SK-N-SH treated with all-trans-retinoic acid at 6 μM for 48 hours (cell line): Measurements from ENCODE around the gene LBX1.

Experiments
- ATAC-seq: fragments of 200-7000 bp; cut with Tn5 transposase; 3 replicates; pipeline ENCODE4 v1.9.1; 2020; ENCODE audit warnings: mild to moderate bottlenecking, moderate library complexity
- ARNTL ChIP-seq: fragments of 450-650 bp; formaldehyde crosslinking; IDR thresholded peaks from 2 replicates; pipeline ENCODE4 v1.5.0; 2020; ENCODE audit warnings: low read depth, mild to moderate bottlenecking, moderate library complexity, borderline replicate concordance
- ESRRG ChIP-seq: fragments of 250-450 bp; sonication (Bioruptor Pico); IDR thresholded peaks from 2 replicates; pipeline ENCODE4 v1.6.1; 2021; ENCODE audit warnings: mild to moderate bottlenecking
- GLIS3 ChIP-seq: fragments of 250-450 bp; sonication (Bioruptor Pico); IDR thresholded peaks from 2 replicates; pipeline ENCODE4 v1.5.0; 2020; ENCODE audit warnings: mild to moderate bottlenecking, moderate library complexity
- ISL1 ChIP-seq: fragments of 250-450 bp; sonication (Bioruptor Pico); IDR thresholded peaks from 2 replicates; pipeline ENCODE4 v2.1.2; 2022; ENCODE audit warnings: mild to moderate bottlenecking, moderate library complexity
- OSR1 ChIP-seq: fragments of 250-450 bp; sonication (Bioruptor Pico); IDR thresholded peaks from 2 replicates; pipeline ENCODE4 v1.8.0; 2022; ENCODE audit warnings: moderate library complexity, mild to moderate bottlenecking, inconsistent platforms
- PATZ1 ChIP-seq: fragments of 250-450 bp; sonication (Bioruptor Pico); IDR thresholded peaks from 2 replicates; pipeline ENCODE4 v1.8.0; 2020; ENCODE audit warnings: mild to moderate bottlenecking, moderate library complexity, borderline replicate concordance
- PPARA ChIP-seq: fragments of 250-450 bp; sonication (Bioruptor Pico); IDR thresholded peaks from 2 replicates; pipeline ENCODE4 v1.5.0; 2020; ENCODE audit warnings: mild to moderate bottlenecking, borderline replicate concordance
- RARB ChIP-seq: fragments of 250-450 bp; sonication (Bioruptor Pico); IDR thresholded peaks from 2 replicates; pipeline ENCODE4 v1.8.0; 2021; ENCODE audit warnings: mild to moderate bottlenecking, moderate library complexity
- SNAI2 ChIP-seq: fragments of 250-450 bp; sonication (Bioruptor Pico); IDR thresholded peaks from 2 replicates; pipeline ENCODE4 v1.5.0; 2020; ENCODE audit warnings: mild to moderate bottlenecking, moderate library complexity
- TCF4 ChIP-seq: fragments of 250-450 bp; sonication (Bioruptor Pico); IDR thresholded peaks from 2 replicates; pipeline ENCODE4 v1.8.0; 2021; ENCODE audit warnings: mild to moderate bottlenecking, moderate library complexity, borderline replicate concordance
- ZC3H10 ChIP-seq: fragments of 250-450 bp; sonication (Bioruptor Pico); IDR thresholded peaks from 2 replicates; pipeline ENCODE4 v1.5.1; 2021; ENCODE audit warnings: mild to moderate bottlenecking, moderate library complexity
- ZFP3 ChIP-seq: fragments of 250-450 bp; sonication (Bioruptor Pico); IDR thresholded peaks from 2 replicates; pipeline ENCODE4 v1.5.0; 2020; ENCODE audit warnings: mild to moderate bottlenecking, moderate library complexity
- ZFP30 ChIP-seq: fragments of 450-650 bp; formaldehyde crosslinking; IDR thresholded peaks from 2 replicates; pipeline ENCODE4 v1.5.0; 2022; ENCODE audit warnings: mild to moderate bottlenecking, moderate library complexity
- ZNF565 ChIP-seq: fragments of 450-650 bp; formaldehyde crosslinking; conservative IDR thresholded peaks from 2 replicates; pipeline ENCODE4 v1.5.0; 2020; ENCODE audit warnings: low read depth, mild to moderate bottlenecking, moderate library complexity
- ZNF70 ChIP-seq: fragments of 450-650 bp; formaldehyde crosslinking; IDR thresholded peaks from 2 replicates; pipeline ENCODE4 v1.5.0; 2020; ENCODE audit warnings: mild to moderate bottlenecking, moderate library complexity
- ZNF8 ChIP-seq: fragments of 450-650 bp; formaldehyde crosslinking; IDR thresholded peaks from 2 replicates; pipeline ENCODE4 v1.5.0; 2020; ENCODE audit warnings: mild to moderate bottlenecking, moderate library complexity
- TF ChIP-seq, protein P1 (sequence below): fragments of 250-450 bp; sonication (Bioruptor Pico); IDR thresholded peaks from 2 replicates; pipeline ENCODE4 v1.5.1; 2021; ENCODE audit warnings: mild to moderate bottlenecking, moderate library complexity
- TF ChIP-seq, protein P2 (sequence below): fragments of 250-450 bp; sonication (Bioruptor Pico); IDR thresholded peaks from 2 replicates; pipeline ENCODE4 v1.5.1; 2020; ENCODE audit warnings: low read depth, mild to moderate bottlenecking, moderate library complexity
- TF ChIP-seq, protein P3 (sequence below): fragments of 250-450 bp; sonication (Bioruptor Pico); IDR thresholded peaks from 2 replicates; pipeline ENCODE4 v1.5.0; 2020; ENCODE audit warnings: mild to moderate bottlenecking, moderate library complexity

Gene LBX1

DNA sequence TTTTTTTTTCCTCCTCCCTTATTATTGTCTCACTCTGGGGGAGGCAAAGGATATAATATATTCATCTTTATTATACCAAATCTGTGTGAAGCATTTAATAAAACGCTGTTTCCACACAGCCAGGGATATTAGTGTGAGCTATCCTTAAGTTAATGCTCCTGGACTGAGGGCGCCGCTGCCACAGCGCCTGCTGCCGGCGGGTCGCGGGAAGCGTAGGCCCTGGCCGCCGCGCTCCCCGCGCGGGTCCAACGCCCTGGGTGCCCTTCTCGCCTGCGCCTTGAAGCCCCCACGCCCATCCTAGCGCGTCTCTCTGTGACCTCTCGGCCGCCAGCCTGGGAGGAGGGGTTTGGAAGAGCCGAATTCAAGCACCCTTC is 9.5 kb upstream of the LBX1 start:
- TF ChIP-seq ISL1 (CRISPR knock-in tag) (no peak), ZNF8 (CRISPR knock-in tag) (no peak)
- TF ChIP-seq, protein P1, sequence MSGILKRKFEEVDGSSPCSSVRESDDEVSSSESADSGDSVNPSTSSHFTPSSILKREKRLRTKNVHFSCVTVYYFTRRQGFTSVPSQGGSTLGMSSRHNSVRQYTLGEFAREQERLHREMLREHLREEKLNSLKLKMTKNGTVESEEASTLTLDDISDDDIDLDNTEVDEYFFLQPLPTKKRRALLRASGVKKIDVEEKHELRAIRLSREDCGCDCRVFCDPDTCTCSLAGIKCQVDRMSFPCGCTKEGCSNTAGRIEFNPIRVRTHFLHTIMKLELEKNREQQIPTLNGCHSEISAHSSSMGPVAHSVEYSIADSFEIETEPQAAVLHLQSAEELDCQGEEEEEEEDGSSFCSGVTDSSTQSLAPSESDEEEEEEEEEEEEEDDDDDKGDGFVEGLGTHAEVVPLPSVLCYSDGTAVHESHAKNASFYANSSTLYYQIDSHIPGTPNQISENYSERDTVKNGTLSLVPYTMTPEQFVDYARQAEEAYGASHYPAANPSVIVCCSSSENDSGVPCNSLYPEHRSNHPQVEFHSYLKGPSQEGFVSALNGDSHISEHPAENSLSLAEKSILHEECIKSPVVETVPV (CRISPR knock-in tag), result no peak
- TF ChIP-seq, protein P2, sequence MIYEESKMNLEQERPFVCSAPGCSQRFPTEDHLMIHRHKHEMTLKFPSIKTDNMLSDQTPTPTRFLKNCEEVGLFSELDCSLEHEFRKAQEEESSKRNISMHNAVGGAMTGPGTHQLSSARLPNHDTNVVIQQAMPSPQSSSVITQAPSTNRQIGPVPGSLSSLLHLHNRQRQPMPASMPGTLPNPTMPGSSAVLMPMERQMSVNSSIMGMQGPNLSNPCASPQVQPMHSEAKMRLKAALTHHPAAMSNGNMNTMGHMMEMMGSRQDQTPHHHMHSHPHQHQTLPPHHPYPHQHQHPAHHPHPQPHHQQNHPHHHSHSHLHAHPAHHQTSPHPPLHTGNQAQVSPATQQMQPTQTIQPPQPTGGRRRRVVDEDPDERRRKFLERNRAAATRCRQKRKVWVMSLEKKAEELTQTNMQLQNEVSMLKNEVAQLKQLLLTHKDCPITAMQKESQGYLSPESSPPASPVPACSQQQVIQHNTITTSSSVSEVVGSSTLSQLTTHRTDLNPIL (CRISPR knock-in tag), result no peak
- TF ChIP-seq, all 23 proteins: peak for 0

GRCh38 chr10:101237982-101238731 is 8.9 kb upstream of the LBX1 start:
- ATAC-seq, result no peak
- TF ChIP-seq ZNF565 (CRISPR knock-in tag) (no peak), ARNTL (CRISPR knock-in tag) (no peak), ESRRG (CRISPR knock-in tag) (no peak), ZC3H10 (CRISPR knock-in tag) (no peak), PATZ1 (CRISPR knock-in tag) (no peak), OSR1 (CRISPR knock-in tag) (no peak), GLIS3 (CRISPR knock-in tag) (no peak), RARB (no peak), SNAI2 (CRISPR knock-in tag) (no peak), ZFP3 (CRISPR knock-in tag) (no peak), ZNF8 (CRISPR knock-in tag) (no peak), ZNF70 (CRISPR knock-in tag) (no peak), ISL1 (CRISPR knock-in tag) (no peak), TCF4 (no peak), ZFP30 (no peak)
- TF ChIP-seq, protein P1 (CRISPR knock-in tag), result no peak
- TF ChIP-seq, protein P3, sequence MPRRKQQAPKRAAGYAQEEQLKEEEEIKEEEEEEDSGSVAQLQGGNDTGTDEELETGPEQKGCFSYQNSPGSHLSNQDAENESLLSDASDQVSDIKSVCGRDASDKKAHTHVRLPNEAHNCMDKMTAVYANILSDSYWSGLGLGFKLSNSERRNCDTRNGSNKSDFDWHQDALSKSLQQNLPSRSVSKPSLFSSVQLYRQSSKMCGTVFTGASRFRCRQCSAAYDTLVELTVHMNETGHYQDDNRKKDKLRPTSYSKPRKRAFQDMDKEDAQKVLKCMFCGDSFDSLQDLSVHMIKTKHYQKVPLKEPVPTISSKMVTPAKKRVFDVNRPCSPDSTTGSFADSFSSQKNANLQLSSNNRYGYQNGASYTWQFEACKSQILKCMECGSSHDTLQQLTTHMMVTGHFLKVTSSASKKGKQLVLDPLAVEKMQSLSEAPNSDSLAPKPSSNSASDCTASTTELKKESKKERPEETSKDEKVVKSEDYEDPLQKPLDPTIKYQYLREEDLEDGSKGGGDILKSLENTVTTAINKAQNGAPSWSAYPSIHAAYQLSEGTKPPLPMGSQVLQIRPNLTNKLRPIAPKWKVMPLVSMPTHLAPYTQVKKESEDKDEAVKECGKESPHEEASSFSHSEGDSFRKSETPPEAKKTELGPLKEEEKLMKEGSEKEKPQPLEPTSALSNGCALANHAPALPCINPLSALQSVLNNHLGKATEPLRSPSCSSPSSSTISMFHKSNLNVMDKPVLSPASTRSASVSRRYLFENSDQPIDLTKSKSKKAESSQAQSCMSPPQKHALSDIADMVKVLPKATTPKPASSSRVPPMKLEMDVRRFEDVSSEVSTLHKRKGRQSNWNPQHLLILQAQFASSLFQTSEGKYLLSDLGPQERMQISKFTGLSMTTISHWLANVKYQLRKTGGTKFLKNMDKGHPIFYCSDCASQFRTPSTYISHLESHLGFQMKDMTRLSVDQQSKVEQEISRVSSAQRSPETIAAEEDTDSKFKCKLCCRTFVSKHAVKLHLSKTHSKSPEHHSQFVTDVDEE (CRISPR knock-in tag), result no peak

More for the DNA sequence above, 9.5 kb upstream of the LBX1 start:
- no peak for ATAC-seq

GRCh38 chr10:101237081-101237981 is 8.1 kb upstream of the LBX1 start:
- no peak for TF ChIP-seq PPARA (CRISPR knock-in tag)
- no peak for TF ChIP-seq ZFP3 (CRISPR knock-in tag)
- TF ChIP-seq, protein P1 (CRISPR knock-in tag), result no peak
- TF ChIP-seq, protein P2 (CRISPR knock-in tag), result no peak
- no peak for TF ChIP-seq ARNTL (CRISPR knock-in tag)
- no peak for TF ChIP-seq ISL1 (CRISPR knock-in tag)
- TF ChIP-seq, all 23 proteins: peak for 0
- ATAC-seq, result no peak
